H1 (cell line): ENCODE results near the gene RAD18. TPM values are rescaled to one million over a fixed set of nuclear protein-coding genes. Genes with fewer than 3 reads are reported as not detected.

ENCODE experiments used
- CTCF ChIA-PET: fragments of 300-600 bp; sonication (Branson Sonifier 250); formaldehyde crosslinking; loops from one replicate; lab custom pipeline; 2021; ENCODE audit not compliant: partially characterized antibody; lab: Charles Lee
- POLR2A ChIA-PET: fragments of 300-600 bp; sonication (Branson Sonifier 250); formaldehyde crosslinking; loops from one replicate; lab custom pipeline; 2021; ENCODE audit warnings: inconsistent platforms; ENCODE audit not compliant: partially characterized antibody; lab: Charles Lee
- DNase-seq, 2 experiments: peaks; one replicate each; pipeline versions ENCODE4 v3.0.0 to v3.0.0-alpha.2; 2010 to 2022; ENCODE audit warnings: low spot score in 2 of 2, low read depth in 1 of 2, mixed read lengths in 1 of 2
- FAIRE-seq: peaks from 2 replicates; lab custom pipeline; 2011; peaks lifted over from hg19 to GRCh38; lab: Jason Lieb, UNC
- H2AFZ ChIP-seq: 2 replicates; pipeline ENCODE4 v1.8.1; 2012; ENCODE audit warnings: low read length, inconsistent platforms
- H2AK5ac ChIP-seq: 2 replicates; pipeline ENCODE4 v1.6.1; 2013; ENCODE audit warnings: low read depth, low read length
- H2BK120ac ChIP-seq: replicated peaks from 2 replicates; pipeline ENCODE3; 2013; ENCODE audit warnings: low read depth, low read length, inconsistent platforms
- H2BK12ac ChIP-seq: 2 replicates; pipeline ENCODE4 v1.6.1; 2013; ENCODE audit warnings: low read depth, low read length
- H2BK15ac ChIP-seq: 2 replicates; pipeline ENCODE4 v1.6.1; 2013; ENCODE audit warnings: low read length
- H2BK20ac ChIP-seq: 2 replicates; pipeline ENCODE4 v1.6.1; 2013; ENCODE audit warnings: low read length
- H2BK5ac ChIP-seq: 2 replicates; pipeline ENCODE4 v1.6.1; 2013; ENCODE audit warnings: low read depth, low read length
- H3K14ac ChIP-seq: 2 replicates; pipeline ENCODE4 v1.6.1; 2013; ENCODE audit warnings: inconsistent platforms; ENCODE audit not compliant: insufficient read length
- H3K18ac ChIP-seq: 2 replicates; pipeline ENCODE4 v1.6.1; 2013; ENCODE audit warnings: low read length; ENCODE audit errors: extremely low read depth
- H3K23ac ChIP-seq: 2 replicates; pipeline ENCODE4 v1.6.1; 2013; ENCODE audit warnings: inconsistent platforms; ENCODE audit not compliant: insufficient read length
- H3K23me2 ChIP-seq: 2 replicates; pipeline ENCODE4 v1.6.1; 2013; ENCODE audit warnings: low read depth, low read length
- H3K27ac ChIP-seq: 2 replicates; pipeline ENCODE4 v1.6.1; 2011; ENCODE audit warnings: low read depth, low read length, inconsistent platforms
- H3K27me3 ChIP-seq, 4 experiments: replicated peaks in 1 of 4; 1 replicate in 1 of 4; 2 replicates in 3 of 4; pipeline versions ENCODE4 v1.6.1 to v1.8.1; 2011 to 2013; ENCODE audit warnings: low read length in 3 of 4, mild to moderate bottlenecking in 3 of 4, inconsistent platforms in 2 of 4, mixed read lengths in 2 of 4, moderate library complexity in 1 of 4; ENCODE audit not compliant: control insufficient read depth in 3 of 4, insufficient read depth in 3 of 4; ENCODE audit errors: extremely low read depth in 1 of 4
- H3K36me3 ChIP-seq, 4 experiments: 2 replicates each; pipeline versions ENCODE4 v1.6.1 to v1.8.1; 2011 to 2013; ENCODE audit warnings: mild to moderate bottlenecking in 4 of 4, low read length in 3 of 4, moderate library complexity in 2 of 4, control low read depth in 1 of 4, inconsistent platforms in 1 of 4; ENCODE audit not compliant: insufficient read depth in 4 of 4, control insufficient read depth in 2 of 4
- H3K4ac ChIP-seq: replicated peaks from 2 replicates; pipeline ENCODE3; 2013; ENCODE audit warnings: low read length, low read depth, mixed read lengths, inconsistent platforms; ENCODE audit not compliant: insufficient read length
- H3K4me1 ChIP-seq, 4 experiments: replicated peaks in 1 of 4; 1 replicate in 1 of 4; 2 replicates in 3 of 4; pipeline versions ENCODE4 v1.6.1 to v1.8.1; 2011 to 2013; ENCODE audit warnings: low read length in 3 of 4, inconsistent platforms in 2 of 4, mixed read lengths in 1 of 4; ENCODE audit not compliant: insufficient read depth in 4 of 4, control insufficient read depth in 3 of 4
- H3K4me2 ChIP-seq, 2 experiments: 2 replicates each; pipeline versions ENCODE4 v1.6.1 to v1.8.1; 2011 to 2013; ENCODE audit warnings: low read depth in 2 of 2, low read length in 2 of 2, control low read depth in 1 of 2, inconsistent platforms in 1 of 2, mild to moderate bottlenecking in 1 of 2; ENCODE audit not compliant: insufficient read depth in 1 of 2
- H3K4me3 ChIP-seq, 4 experiments: fragments of 200-600, 300-600 bp in 1 of 4; sonication (generic), shearing (Covaris generic), sonication (Bioruptor Twin) in 1 of 4; 2 replicates each; pipeline versions ENCODE4 v1.5.1 to v1.8.1; 2011 to 2016; ENCODE audit warnings: low read length in 4 of 4, low read depth in 3 of 4, control low read depth in 2 of 4, inconsistent platforms in 2 of 4, mild to moderate bottlenecking in 2 of 4, mixed read lengths in 1 of 4, moderate library complexity in 1 of 4; ENCODE audit not compliant: insufficient read depth in 2 of 4; ENCODE audit errors: extremely low read depth in 1 of 4
- H3K56ac ChIP-seq: replicated peaks from 2 replicates; pipeline ENCODE3; 2013; ENCODE audit warnings: low read depth, mild to moderate bottlenecking, mixed read lengths, low read length, inconsistent platforms; ENCODE audit not compliant: insufficient read length
- H3K79me1 ChIP-seq: 2 replicates; pipeline ENCODE4 v1.6.1; 2013; ENCODE audit warnings: low read depth, low read length, control low read depth
- H3K79me2 ChIP-seq, 2 experiments: 2 replicates each; pipeline versions ENCODE4 v1.6.1 to v1.8.1; 2012 to 2013; ENCODE audit warnings: low read length in 2 of 2, mild to moderate bottlenecking in 2 of 2, inconsistent platforms in 1 of 2; ENCODE audit not compliant: insufficient read depth in 2 of 2, control insufficient read depth in 1 of 2
- H3K9ac ChIP-seq, 4 experiments: replicated peaks in 1 of 4; 1 replicate in 1 of 4; 2 replicates in 3 of 4; pipeline versions ENCODE4 v1.6.1 to v1.8.1; 2011 to 2013; ENCODE audit warnings: low read depth in 3 of 4, low read length in 3 of 4, control low read depth in 2 of 4, mild to moderate bottlenecking in 2 of 4, moderate library complexity in 2 of 4, inconsistent platforms in 1 of 4; ENCODE audit errors: extremely low read depth in 1 of 4
- H3K9me3 ChIP-seq, 2 experiments: 2 replicates each; pipeline versions ENCODE4 v1.6.1 to v1.8.1; 2012 to 2013; ENCODE audit warnings: mild to moderate bottlenecking in 2 of 2, moderate library complexity in 2 of 2, control low read depth in 1 of 2, inconsistent platforms in 1 of 2, low read depth in 1 of 2, low read length in 1 of 2, mixed read lengths in 1 of 2; ENCODE audit not compliant: insufficient read depth in 2 of 2
- H4K20me1 ChIP-seq, 2 experiments: replicated peaks in 1 of 2; 2 replicates each; pipeline versions ENCODE3 to v1.8.1; 2011 to 2013; ENCODE audit warnings: inconsistent platforms in 2 of 2, low read length in 2 of 2, mild to moderate bottlenecking in 1 of 2; ENCODE audit not compliant: insufficient read depth in 2 of 2, control insufficient read depth in 1 of 2
- H4K5ac ChIP-seq: 2 replicates; pipeline ENCODE4 v1.6.1; 2013; ENCODE audit warnings: low read length, low read depth, mixed read lengths, inconsistent platforms; ENCODE audit not compliant: insufficient read length
- H4K8ac ChIP-seq: 2 replicates; pipeline ENCODE4 v1.8.0; 2013; ENCODE audit warnings: mild to moderate bottlenecking, moderate library complexity, low read length, inconsistent platforms; ENCODE audit not compliant: insufficient read depth; ENCODE audit errors: extremely low read depth
- H4K91ac ChIP-seq: replicated peaks from 2 replicates; pipeline ENCODE3; 2013; ENCODE audit warnings: low read length, mixed read lengths, inconsistent platforms; ENCODE audit not compliant: insufficient read length
- CTBP2 ChIP-seq: IDR thresholded peaks from 2 replicates; pipeline ENCODE4 v1.7.0; 2011; ENCODE audit warnings: borderline replicate concordance, mild to moderate bottlenecking, moderate library complexity, mixed read lengths, low read length; ENCODE audit not compliant: insufficient read depth, insufficient read length
- WGBS, 2 experiments: shearing (Covaris generic) in 1 of 2; methylation state at CpG; one replicate each; pipeline versions ENCODE4 v1.1.6 to v1.1.7; 2013 to 2015; ENCODE audit warnings: low lambda C conversion rate in 2 of 2, mixed read lengths in 2 of 2, inconsistent platforms in 1 of 2, low coverage in 1 of 2, missing lambda C conversion rate in 1 of 2; ENCODE audit not compliant: insufficient replicate concordance in 2 of 2, insufficient coverage in 1 of 2, insufficient read length in 1 of 2; ENCODE audit errors: extremely low coverage in 1 of 2, missing lambda C conversion rate in 1 of 2; 5-methylcytosine and 5-hydroxymethylcytosine counted together
- polyA plus RNA-seq, 7 experiments: library from polyadenylated mRNA; depleted of rRNA in 3 of 7; stranded (reverse) in 5 of 7; unstranded in 2 of 7; fragments of >200 nt in 5 of 7; fragments of 200-250 nt in 2 of 7; gene quantifications; 1 replicate in 5 of 7; 2 replicates in 1 of 7; 4 replicates in 1 of 7; pipeline versions ENCODE4 v1.2.1 to v1.2.3, GENCODE V29; 2011 to 2013; ENCODE audit warnings: missing spikeins in 2 of 7, mixed read lengths in 2 of 7
- total RNA-seq: library from RNA; stranded (reverse); fragmentation: NEBNext Ultra II Directional; extraction: Animal tissue kit (Norgen Biotek cat#: 25700); gene quantifications from 2 replicates; pipeline ENCODE4 v1.2.1, GENCODE V29; 2021

RAD18 gene
- total and polyA plus RNA-seq, 2 of the 8 experiments (the other 6 are each of a cell fraction or from before 2014, with no cell fraction given) = 13.0 to 23.2 TPM

DNA sequence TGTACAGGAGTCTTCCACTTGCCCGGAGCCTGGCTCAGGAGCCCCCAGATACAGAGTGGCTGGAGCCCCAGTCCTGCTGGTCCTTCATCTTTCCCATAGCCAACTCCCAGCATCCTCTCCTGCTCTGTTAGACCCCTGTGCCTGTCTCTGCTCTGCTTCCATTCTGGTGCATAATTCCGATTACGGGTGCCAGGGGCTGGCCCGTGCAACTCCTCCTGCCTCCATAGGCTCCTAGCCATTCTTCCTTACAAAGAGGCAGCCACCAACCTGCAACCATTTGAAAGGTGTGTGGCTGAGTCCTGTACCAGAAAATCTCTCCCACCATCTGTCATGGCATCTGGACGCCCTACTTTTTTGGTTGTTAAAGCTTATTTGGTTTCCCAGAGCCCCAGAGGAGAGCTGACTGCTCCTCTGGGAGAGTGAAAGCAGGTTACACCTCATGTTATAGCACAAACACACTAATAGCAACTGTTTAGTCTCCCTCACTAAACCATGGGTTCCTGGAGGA, 5.2 kb upstream of the RAD18 start:
- H3K9ac ChIP-seq = no peak overlapping the region
- CTCF ChIA-PET = interaction anchor here (1.2 to 13.2 kb wide), 6 partner anchors 8 to 384 kb away, joined by 3 to 176 read pairs (median 15); no protein-coding TSS in a partner anchor

More for the DNA sequence above, 5.2 kb upstream of the RAD18 start:
- peaks cover 0 to 2% (median 0%) of the 10 kb centered on the region in 4 experiments; a peak in 1 of 7 replicates for H3K27me3 ChIP-seq
- H2BK15ac ChIP-seq = no peak overlapping the region
- H3K79me1 ChIP-seq = no peaks in the 10 kb centered on the region; the same call in 1 of the 2 replicates
- H2BK5ac ChIP-seq = no peak overlapping the region
- H3K4me1 ChIP-seq = peaks cover 0 to 6% (median 4%) of the 10 kb centered on the region in 4 experiments; a peak in 4 of 7 replicates
- H3K4me3 ChIP-seq = no peak overlapping the region
- no peak overlapping the region for H2AK5ac ChIP-seq
- H2BK12ac ChIP-seq = no peak overlapping the region
- FAIRE-seq = no peak
- no peaks in the 10 kb centered on the region for H3K79me2 ChIP-seq
- H4K20me1 ChIP-seq = no peaks in the 10 kb centered on the region
- POLR2A ChIA-PET = interaction anchor here (0.6 kb wide), 1 partner anchor 452 kb away, joined by 3 read pairs; no protein-coding TSS in a partner anchor
- no peaks in the 10 kb centered on the region for H3K36me3 ChIP-seq
- TF ChIP-seq CTBP2 = no peak
- H2BK120ac ChIP-seq = no peak overlapping the region
- H3K9me3 ChIP-seq = no peaks in the 10 kb centered on the region
- no peak overlapping the region for H3K4me2 ChIP-seq
- H4K91ac ChIP-seq = no peak overlapping the region
- no peak overlapping the region for H3K4ac ChIP-seq
- no peak overlapping the region for H2BK20ac ChIP-seq
- H3K27ac ChIP-seq = no peak overlapping the region
- WGBS, 2 experiments = 90% methylated on average over 5 of the region's 5 CpGs; no CpG with 5 or more reads in 1 of the 2 experiments
- H4K8ac ChIP-seq = no peak overlapping the region
- H3K18ac ChIP-seq = no peak overlapping the region
- H3K23me2 ChIP-seq = no peaks in the 10 kb centered on the region; the same call in 1 of the 2 replicates
- no peak for DNase-seq
- H3K23ac ChIP-seq = no peak overlapping the region
- no peak overlapping the region for H4K5ac ChIP-seq
- H3K56ac ChIP-seq = no peak overlapping the region
- no peak overlapping the region for H3K14ac ChIP-seq
- no peak overlapping the region for H2AFZ ChIP-seq
